HepG2 (cell line): ENCODE measurements around the gene IL6R. TPM values are rescaled to one million over a fixed set of nuclear protein-coding genes. Genes with fewer than 3 reads are reported as not detected.

ENCODE experiments used
- ARID4A ChIP-seq: sonication (generic); formaldehyde crosslinking; IDR thresholded peaks from 2 replicates; pipeline ENCODE4 v1.5.0; 2020; ENCODE audit warnings: mild to moderate bottlenecking, missing genetic modification reagents, borderline replicate concordance
- DDIT3 ChIP-seq: sonication (generic); formaldehyde crosslinking; IDR thresholded peaks from 2 replicates; pipeline ENCODE4 v1.4.0; 2020; ENCODE audit warnings: mild to moderate bottlenecking, missing genetic modification reagents
- GTF3A ChIP-seq: sonication (generic); formaldehyde crosslinking; conservative IDR thresholded peaks from 2 replicates; pipeline ENCODE4 v1.4.0; 2020; ENCODE audit warnings: mild to moderate bottlenecking, missing genetic modification reagents
- KAT7 ChIP-seq: IDR thresholded peaks from 2 replicates; pipeline ENCODE4 v1.6.1; 2018; ENCODE audit warnings: borderline replicate concordance, missing compliant biosample characterization
- MXD3 ChIP-seq: IDR thresholded peaks from 2 replicates; pipeline ENCODE4 v1.6.1; 2016; ENCODE audit warnings: mild to moderate bottlenecking, missing biosample characterization, missing genetic modification reagents
- NR3C1 ChIP-seq: sonication (generic); formaldehyde crosslinking; IDR thresholded peaks from 2 replicates; pipeline ENCODE4 v1.4.0; 2020; ENCODE audit warnings: missing genetic modification reagents
- PBX2 ChIP-seq: IDR thresholded peaks from 2 replicates; pipeline ENCODE4 v1.6.1; 2016; ENCODE audit warnings: control low read depth
- SNAPC4 ChIP-seq: sonication (generic); formaldehyde crosslinking; IDR thresholded peaks from 2 replicates; pipeline ENCODE4 v1.4.0; 2020; ENCODE audit warnings: mild to moderate bottlenecking, missing genetic modification reagents
- ZMAT5 ChIP-seq: sonication (generic); formaldehyde crosslinking; IDR thresholded peaks from 2 replicates; pipeline ENCODE4 v1.5.0; 2020; ENCODE audit warnings: mild to moderate bottlenecking, low read depth, missing genetic modification reagents, borderline replicate concordance
- ZNF350 ChIP-seq: sonication (generic); formaldehyde crosslinking; IDR thresholded peaks from 2 replicates; pipeline ENCODE4 v1.4.0; 2020; ENCODE audit warnings: mild to moderate bottlenecking, low read depth, missing genetic modification reagents, borderline replicate concordance
- ZNF512 ChIP-seq: sonication (generic); formaldehyde crosslinking; IDR thresholded peaks from 2 replicates; pipeline ENCODE4 v1.4.0; 2020; ENCODE audit warnings: mild to moderate bottlenecking, missing genetic modification reagents
- ZNF670 ChIP-seq: sonication (generic); formaldehyde crosslinking; IDR thresholded peaks from 2 replicates; pipeline ENCODE4 v1.8.0; 2022; ENCODE audit warnings: mild to moderate bottlenecking, missing genetic modification reagents, borderline replicate concordance
- ZSCAN12 ChIP-seq: sonication (generic); formaldehyde crosslinking; IDR thresholded peaks from 2 replicates; pipeline ENCODE4 v1.9.0; 2021; ENCODE audit warnings: mild to moderate bottlenecking, missing genetic modification reagents
- polyA plus RNA-seq, 8 experiments: library from polyadenylated mRNA; depleted of rRNA in 3 of 8; stranded (reverse) in 7 of 8; unstranded in 1 of 8; fragments of >200 nt; fragmentation: Illumina TruSeq in 4 of 8; extraction: Trizol in 4 of 8; gene quantifications; 2 replicates each; pipeline versions ENCODE4 v1.2.1 to v1.2.3, GENCODE V29; 2011 to 2016; ENCODE audit warnings: low read depth in 4 of 8, missing spikeins in 1 of 8, mixed read lengths in 1 of 8; ENCODE audit not compliant: insufficient read depth in 1 of 8
- total RNA-seq, 5 experiments: library from RNA; depleted of rRNA; stranded (reverse); fragments of >200 nt; fragmentation: Illumina TruSeq; extraction: Trizol; gene quantifications; 2 replicates each; pipeline ENCODE4 v1.2.3, GENCODE V29; 2016; ENCODE audit warnings: low read depth in 1 of 5

Gene IL6R
- total and polyA plus RNA-seq, 2 of the 13 experiments (the other 11 are each of a cell fraction or from before 2014, with no cell fraction given), result 5.0 to 24.5 TPM

- TF ChIP-seq SNAPC4 (CRISPR knock-in tag) (no peak), ARID4A (CRISPR knock-in tag) (peak; percentile 55; the same call in 1 of the 2 replicates), NR3C1 (CRISPR knock-in tag) (no peak), ZNF670 (CRISPR knock-in tag) (no peak), DDIT3 (CRISPR knock-in tag) (no peak), GTF3A (CRISPR knock-in tag) (no peak), ZSCAN12 (CRISPR knock-in tag) (no peak), KAT7 (CRISPR knock-in tag) (no peak), ZNF350 (no peak), ZMAT5 (CRISPR knock-in tag) (no peak), ZNF512 (CRISPR knock-in tag) (no peak), MXD3 (CRISPR knock-in tag) (0 out of 2 replicates have a peak, but pooled peaks have one; percentile 54), PBX2 (CRISPR knock-in tag) (no peak)
Observed at GRCh38 chr1:154419620-154420571, 14.8 kb downstream of the IL6R start (continued).
